Caco-2 (cell line): ENCODE results near the gene FABP1. TPM values are rescaled to one million over a fixed set of nuclear protein-coding genes. Genes with fewer than 3 reads are reported as not detected.

Source experiments
- BruUV-seq: library from RNA; stranded (reverse); fragments of 400-500 nt; replicated peaks from 2 replicates; lab custom pipeline; 2021; lab: Mats Ljungman, UMichigan
- CTCF ChIA-PET: fragments of 300-600 bp; sonication (Branson Sonifier 250); formaldehyde crosslinking; loops from one replicate; lab custom pipeline; 2022; ENCODE audit warnings: antibody characterized with exemption; lab: Charles Lee
- POLR2A ChIA-PET: fragments of 300-600 bp; sonication (Branson Sonifier 250); formaldehyde crosslinking; loops from one replicate; lab custom pipeline; 2022; ENCODE audit warnings: antibody characterized with exemption; lab: Charles Lee
- DNase-seq, 2 experiments: peaks; one replicate each; pipeline versions ENCODE4 v3.0.0 to v3.0.0-alpha.2; 2020 to 2022
- H3K27me3 ChIP-seq: replicated peaks from 2 replicates; pipeline ENCODE4 v1.6.0; 2011; ENCODE audit warnings: low read length; ENCODE audit not compliant: control insufficient read depth, insufficient read depth
- H3K36me3 ChIP-seq: 2 replicates; pipeline ENCODE4 v1.5.1; 2011; ENCODE audit warnings: low read length; ENCODE audit not compliant: control insufficient read depth, insufficient read depth
- H3K4me1 ChIP-seq: fragments of 250-450 bp; sonication (Bioruptor Pico); 2 replicates; pipeline ENCODE4 v1.5.1; 2020; ENCODE audit warnings: mild to moderate bottlenecking
- H3K4me3 ChIP-seq: 2 replicates; pipeline ENCODE4 v1.5.1; 2011; ENCODE audit warnings: low read depth, mild to moderate bottlenecking, control low read depth, low read length
- H3K9me3 ChIP-seq: fragments of 250-450 bp; sonication (Bioruptor Pico); 2 replicates; pipeline ENCODE4 v1.5.1; 2020; ENCODE audit warnings: mild to moderate bottlenecking, moderate library complexity
- H3K27ac Mint-ChIP-seq: one replicate; pipeline ENCODE4 v1.8.0; 2022; ENCODE audit warnings: mixed read lengths; ENCODE audit not compliant: unreplicated experiment
- H3K27me3 Mint-ChIP-seq: one replicate; pipeline ENCODE4 v1.8.0; 2022; ENCODE audit warnings: mixed read lengths; ENCODE audit not compliant: insufficient read depth, unreplicated experiment
- H3K36me3 Mint-ChIP-seq: one replicate; pipeline ENCODE4 v1.8.0; 2022; ENCODE audit warnings: mild to moderate bottlenecking, mixed read lengths; ENCODE audit not compliant: insufficient read depth, unreplicated experiment
- H3K4me1 Mint-ChIP-seq: one replicate; pipeline ENCODE4 v1.8.0; 2022; ENCODE audit warnings: low read depth, mixed read lengths; ENCODE audit not compliant: unreplicated experiment
- H3K4me3 Mint-ChIP-seq: one replicate; pipeline ENCODE4 v1.8.0; 2022; ENCODE audit warnings: mild to moderate bottlenecking, moderate library complexity, mixed read lengths; ENCODE audit not compliant: unreplicated experiment
- H3K9me3 Mint-ChIP-seq: one replicate; pipeline ENCODE4 v1.8.0; 2022; ENCODE audit warnings: mixed read lengths; ENCODE audit not compliant: unreplicated experiment
- intact Hi-C: fragments of 100-400 bp; cut with micrococcal nuclease; formaldehyde crosslinking; loops from one replicate; pipeline ENCODE4 v1.10.0; 2022; ENCODE audit not compliant: unreplicated experiment
- total RNA-seq: library from RNA; stranded (reverse); gene quantifications from 2 replicates; pipeline ENCODE4 v1.2.3, GENCODE V29; 2022
- TF ChIP-seq, protein P1 (sequence below), 2 experiments: fragments of 200-600 bp in 1 of 2; IDR thresholded peaks; 1 replicate in 1 of 2; 2 replicates in 1 of 2; pipeline versions ENCODE4 v1.5.1 to v1.8.0; 2011 to 2022; ENCODE audit warnings: antibody characterized with exemption in 1 of 2, control low read depth in 1 of 2, inconsistent platforms in 1 of 2, low read depth in 1 of 2, low read length in 1 of 2, mild to moderate bottlenecking in 1 of 2, moderate library complexity in 1 of 2; ENCODE audit not compliant: insufficient read depth in 1 of 2, severe bottlenecking in 1 of 2, unreplicated experiment in 1 of 2

The FABP1 gene
- total RNA-seq, 1 experiment from 2014 or later, result 44.5 TPM

DNA sequence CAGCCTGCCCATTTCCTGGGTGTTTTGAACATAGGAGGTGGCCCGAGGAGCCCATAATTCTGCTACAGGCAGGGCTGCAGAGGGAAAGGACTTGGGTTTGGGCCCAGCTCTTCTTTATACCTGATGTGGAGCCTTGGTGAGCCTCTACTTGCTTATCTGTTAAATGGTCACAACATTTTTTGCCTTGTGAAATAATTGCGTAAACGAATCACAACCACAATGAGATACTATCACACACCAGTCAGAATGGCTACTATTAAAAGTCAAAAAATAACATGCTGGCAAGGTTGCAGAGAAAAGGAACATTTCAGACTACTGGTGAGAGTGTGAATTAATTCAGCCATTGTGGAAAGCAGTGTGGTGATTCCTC is 4.1 kb upstream of the FABP1 start:
- POLR2A ChIA-PET, result interaction anchor here (0.6 kb wide), 1 partner anchor 27 kb away, joined by 4 read pairs; no protein-coding TSS in a partner anchor
- TF ChIP-seq, protein P1, sequence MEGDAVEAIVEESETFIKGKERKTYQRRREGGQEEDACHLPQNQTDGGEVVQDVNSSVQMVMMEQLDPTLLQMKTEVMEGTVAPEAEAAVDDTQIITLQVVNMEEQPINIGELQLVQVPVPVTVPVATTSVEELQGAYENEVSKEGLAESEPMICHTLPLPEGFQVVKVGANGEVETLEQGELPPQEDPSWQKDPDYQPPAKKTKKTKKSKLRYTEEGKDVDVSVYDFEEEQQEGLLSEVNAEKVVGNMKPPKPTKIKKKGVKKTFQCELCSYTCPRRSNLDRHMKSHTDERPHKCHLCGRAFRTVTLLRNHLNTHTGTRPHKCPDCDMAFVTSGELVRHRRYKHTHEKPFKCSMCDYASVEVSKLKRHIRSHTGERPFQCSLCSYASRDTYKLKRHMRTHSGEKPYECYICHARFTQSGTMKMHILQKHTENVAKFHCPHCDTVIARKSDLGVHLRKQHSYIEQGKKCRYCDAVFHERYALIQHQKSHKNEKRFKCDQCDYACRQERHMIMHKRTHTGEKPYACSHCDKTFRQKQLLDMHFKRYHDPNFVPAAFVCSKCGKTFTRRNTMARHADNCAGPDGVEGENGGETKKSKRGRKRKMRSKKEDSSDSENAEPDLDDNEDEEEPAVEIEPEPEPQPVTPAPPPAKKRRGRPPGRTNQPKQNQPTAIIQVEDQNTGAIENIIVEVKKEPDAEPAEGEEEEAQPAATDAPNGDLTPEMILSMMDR (IDR thresholded peaks at IDR 0.05; ENCODE audit: insufficient read depth in 1 of 2, low read depth in 1 of 2, low read length in 1 of 2, severe bottlenecking in 1 of 2, unreplicated experiment in 1 of 2), result no peak

DNA sequence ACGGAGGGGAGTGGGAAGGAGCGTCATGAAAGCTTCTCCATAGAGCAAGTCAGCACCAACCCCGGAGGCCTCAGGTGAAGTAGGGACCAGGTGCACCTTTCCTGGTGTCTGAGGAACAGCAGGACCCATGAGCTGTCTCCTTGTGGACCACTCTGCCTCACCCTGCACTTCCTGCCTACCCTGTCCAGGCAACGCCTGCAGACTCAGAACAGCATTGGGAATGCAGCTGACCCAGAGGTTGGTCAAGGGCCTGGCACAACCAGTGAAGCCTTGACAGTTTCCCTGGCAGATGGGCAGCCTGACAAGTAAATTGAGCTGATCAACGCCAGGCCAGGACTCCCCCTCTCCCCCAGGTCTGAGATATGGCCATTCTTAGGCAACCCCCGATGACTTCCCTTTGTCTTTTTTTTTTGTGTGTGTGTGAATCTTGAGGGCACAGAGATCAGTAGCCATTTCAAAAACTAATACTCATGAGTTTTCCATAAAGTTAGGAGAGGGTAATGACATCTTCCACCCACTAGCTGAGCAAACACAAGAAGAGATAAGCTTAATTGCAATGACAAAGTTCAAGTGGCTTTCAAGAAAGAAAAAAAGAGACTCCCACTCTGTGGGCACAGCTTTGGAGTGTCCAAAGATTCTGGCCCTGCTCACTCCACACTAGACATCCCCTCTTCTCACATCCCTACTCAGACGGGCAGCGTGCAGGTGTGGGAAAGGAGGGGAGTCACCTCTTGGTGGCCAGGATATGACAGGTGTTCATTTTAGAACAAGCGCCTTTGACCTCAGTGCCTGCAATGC is 3.5 kb upstream of the FABP1 start:
- ChIA-PET CTCF (interaction anchor here (0.6 to 5.1 kb wide), 5 partner anchors 9 to 463 kb away, joined by 3 to 28 read pairs (median 4); no protein-coding TSS in a partner anchor), POLR2A (interaction anchor here (0.6 to 2.1 kb wide), 2 partner anchors 8 to 27 kb away, joined by 4 to 7 read pairs; no protein-coding TSS in a partner anchor)
- no peak overlapping the region for H3K4me3 ChIP-seq
- DNase-seq, result peak in 1 of 2 experiments; percentile 47
- H3K4me1 Mint-ChIP-seq, result peaks cover 59% of the 10 kb centered on the region
- TF ChIP-seq, protein P1 (IDR thresholded peaks at IDR 0.05; ENCODE audit: insufficient read depth in 1 of 2, low read depth in 1 of 2, low read length in 1 of 2, severe bottlenecking in 1 of 2, unreplicated experiment in 1 of 2), result no peak
- H3K4me1 ChIP-seq, result peaks cover 63% of the 10 kb centered on the region
- BruUV-seq, result no TSS peak
- H3K4me3 Mint-ChIP-seq, result peak overlapping the region; percentile 30
- peaks cover 2% of the 10 kb centered on the region; the same call in 1 of the 2 replicates for H3K36me3 ChIP-seq
- no peaks in the 10 kb centered on the region for H3K27me3 Mint-ChIP-seq
- intact Hi-C loops, result loop anchor here (1.0 kb wide), 1 partner anchor 71 kb away; no protein-coding TSS in a partner anchor
- peaks cover 6% of the 10 kb centered on the region for H3K9me3 Mint-ChIP-seq
- H3K9me3 ChIP-seq, result no peaks in the 10 kb centered on the region
- H3K36me3 Mint-ChIP-seq, result peaks cover 12% of the 10 kb centered on the region
- H3K27ac Mint-ChIP-seq, result peak overlapping the region; percentile 75
- H3K27me3 ChIP-seq, result no peaks in the 10 kb centered on the region

More for the DNA sequence above, 4.1 kb upstream of the FABP1 start:
- peaks cover 12% of the 10 kb centered on the region for H3K36me3 Mint-ChIP-seq
- peaks cover 54% of the 10 kb centered on the region for H3K4me1 Mint-ChIP-seq
- no TSS peak for BruUV-seq
- H3K27me3 ChIP-seq, result no peaks in the 10 kb centered on the region
- peaks cover 6% of the 10 kb centered on the region for H3K9me3 Mint-ChIP-seq
- DNase-seq, result no peak
- H3K27me3 Mint-ChIP-seq, result no peaks in the 10 kb centered on the region
- peaks cover 2% of the 10 kb centered on the region; the same call in 1 of the 2 replicates for H3K36me3 ChIP-seq
- intact Hi-C loops, result loop anchor here (1.0 kb wide), 1 partner anchor 72 kb away; no protein-coding TSS in a partner anchor
- no peaks in the 10 kb centered on the region for H3K9me3 ChIP-seq
- H3K4me1 ChIP-seq, result peaks cover 62% of the 10 kb centered on the region
- peak overlapping the region; percentile 75 for H3K27ac Mint-ChIP-seq
- no peak overlapping the region for H3K4me3 ChIP-seq
- CTCF ChIA-PET, result interaction anchor here (0.8 to 5.1 kb wide), 4 partner anchors 10 to 72 kb away, joined by 3 to 28 read pairs (median 4); no protein-coding TSS in a partner anchor
- peak overlapping the region; percentile 30 for H3K4me3 Mint-ChIP-seq

DNA sequence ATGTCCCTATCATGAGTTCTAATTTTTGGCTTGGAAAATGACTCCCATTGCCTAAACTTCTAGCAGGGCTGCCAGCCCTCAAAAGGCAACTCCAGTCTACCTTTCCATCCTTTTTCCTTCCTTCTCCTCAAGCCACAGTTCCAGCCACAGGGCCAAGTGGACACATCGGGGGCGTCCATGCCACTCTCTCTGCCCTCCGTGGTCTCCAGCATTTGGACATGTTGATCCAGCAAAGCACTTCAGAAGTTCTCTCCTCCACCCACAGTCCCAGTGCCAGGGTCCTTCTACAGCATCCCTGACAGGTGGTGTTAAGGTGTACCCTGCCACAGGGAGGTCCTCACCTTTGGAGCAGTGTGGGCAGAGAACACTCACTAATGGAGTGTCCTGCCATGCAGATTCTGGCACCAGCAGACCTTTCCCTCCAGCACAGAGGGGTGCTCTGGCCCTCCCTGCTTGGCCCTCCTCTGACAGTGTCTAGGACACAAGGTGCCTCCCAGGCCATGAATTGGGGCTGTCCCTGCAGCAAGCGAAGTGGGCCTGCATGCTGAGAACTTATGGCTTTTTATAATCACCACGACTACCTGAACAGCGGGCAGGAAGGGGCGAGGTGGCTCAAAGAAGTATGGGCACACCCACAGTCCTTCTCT is 1.6 kb upstream of the FABP1 start:
- POLR2A ChIA-PET, result interaction anchor here (0.5 to 2.1 kb wide), 2 partner anchors 10 to 98 kb away, joined by 3 to 7 read pairs; no protein-coding TSS in a partner anchor
- TF ChIP-seq, protein P1 (IDR thresholded peaks at IDR 0.05; ENCODE audit: insufficient read depth in 1 of 2, low read depth in 1 of 2, low read length in 1 of 2, severe bottlenecking in 1 of 2, unreplicated experiment in 1 of 2), result no peak
- DNase-seq, result no peak
- Mint-ChIP-seq H3K4me3 (no peak overlapping the region), H3K36me3 (peaks cover 12% of the 10 kb centered on the region), H3K27me3 (no peaks in the 10 kb centered on the region), H3K4me1 (peaks cover 58% of the 10 kb centered on the region), H3K9me3 (no peaks in the 10 kb centered on the region), H3K27ac (peak overlapping the region; percentile 34)
- H3K9me3 ChIP-seq, result no peaks in the 10 kb centered on the region
- H3K4me1 ChIP-seq, result peaks cover 63% of the 10 kb centered on the region
- peaks cover 6% of the 10 kb centered on the region for H3K36me3 ChIP-seq
- CTCF ChIA-PET, result interaction anchor here (5.1 kb wide), 1 partner anchor 69 kb away, joined by 28 read pairs; no protein-coding TSS in a partner anchor
- H3K27me3 ChIP-seq, result no peaks in the 10 kb centered on the region
- no TSS peak for BruUV-seq
- intact Hi-C loops, result no loop called here
- H3K4me3 ChIP-seq, result no peak overlapping the region
